Naive thymus-derived CD4-positive, alpha-beta T cell (primary cell): Measurements from ENCODE around the gene COL6A1. TPM values are rescaled to one million over a fixed set of nuclear protein-coding genes. Genes with fewer than 3 reads are reported as not detected.
A peak's percentile ranks its signal among the peaks of the same experiment; 100 is the strongest.
"Not testable (repeated sequence)": the region's sequence is repeated elsewhere in the genome, so short reads cannot be mapped to it uniquely, and the experiment has no call there.

Experiments used
- ATAC-seq: fragments of 150-1000 bp; cut with Tn5 transposase; 2 replicates; pipeline ENCODE4 v1.10.0; 2021; ENCODE audit warnings: mild to moderate bottlenecking, moderate library complexity
- CTCF ChIA-PET: fragments of 350-600 bp; sonication (Branson Sonifier 250); formaldehyde crosslinking; loops from one replicate; lab custom pipeline; 2021; ENCODE audit warnings: antibody characterized with exemption; lab: Charles Lee
- POLR2A ChIA-PET: fragments of 350-600 bp; sonication (Branson Sonifier 250); formaldehyde crosslinking; loops from one replicate; lab custom pipeline; 2021; ENCODE audit warnings: antibody characterized with exemption, inconsistent platforms; lab: Charles Lee
- DNase-seq, 9 donors: peaks; one replicate each; pipeline versions ENCODE4 v3.0.0 to v3.0.0-alpha.2; 2020 to 2022; ENCODE audit warnings: mixed read lengths in 1 of 9
- H3K27ac ChIP-seq: one replicate; pipeline ENCODE4 v1.7.0; 2013; ENCODE audit warnings: mild to moderate bottlenecking, low read depth, low read length, moderate library complexity
- H3K27me3 ChIP-seq, 2 donors: one replicate each; pipeline ENCODE4 v1.7.0; 2013; ENCODE audit warnings: low read length in 2 of 2, mild to moderate bottlenecking in 2 of 2, moderate library complexity in 2 of 2; ENCODE audit not compliant: control insufficient read depth in 2 of 2, insufficient read depth in 2 of 2
- H3K36me3 ChIP-seq, 3 experiments: 1 replicate in 2 of 3; 2 replicates in 1 of 3; pipeline ENCODE4 v1.7.0; 2013; ENCODE audit warnings: low read length in 3 of 3, mild to moderate bottlenecking in 3 of 3, moderate library complexity in 1 of 3; ENCODE audit not compliant: insufficient read depth in 3 of 3, control insufficient read depth in 2 of 3
- H3K4me1 ChIP-seq, 2 donors: one replicate each; pipeline ENCODE4 v1.7.0; 2013; ENCODE audit warnings: low read length in 2 of 2, mild to moderate bottlenecking in 2 of 2, moderate library complexity in 1 of 2; ENCODE audit not compliant: control insufficient read depth in 2 of 2, insufficient read depth in 2 of 2
- H3K4me3 ChIP-seq: 2 replicates; pipeline ENCODE4 v1.7.0; 2013; ENCODE audit warnings: mild to moderate bottlenecking, low read length
- H3K9me3 ChIP-seq, 3 experiments: 1 replicate in 2 of 3; 2 replicates in 1 of 3; pipeline ENCODE4 v1.7.0; 2013; ENCODE audit warnings: low read length in 3 of 3; ENCODE audit not compliant: control insufficient read depth in 2 of 3
- H3K27ac Mint-ChIP-seq, 9 donors: one replicate each; pipeline ENCODE4 v1.8.0; 2020 to 2022; ENCODE audit warnings: mixed read lengths in 9 of 9, mild to moderate bottlenecking in 8 of 9, moderate library complexity in 5 of 9, inconsistent platforms in 2 of 9
- H3K27me3 Mint-ChIP-seq, 5 donors: one replicate each; pipeline ENCODE4 v1.8.0; 2021 to 2022; ENCODE audit warnings: mixed read lengths in 5 of 5, mild to moderate bottlenecking in 1 of 5
- H3K36me3 Mint-ChIP-seq, 5 donors: one replicate each; pipeline ENCODE4 v1.8.0; 2020 to 2022; ENCODE audit warnings: mixed read lengths in 5 of 5, mild to moderate bottlenecking in 3 of 5, inconsistent platforms in 1 of 5
- H3K4me1 Mint-ChIP-seq, 7 donors: one replicate each; pipeline ENCODE4 v1.8.0; 2020 to 2022; ENCODE audit warnings: mixed read lengths in 7 of 7, mild to moderate bottlenecking in 3 of 7, inconsistent platforms in 1 of 7
- H3K4me3 Mint-ChIP-seq, 10 donors: one replicate each; pipeline ENCODE4 v1.8.0; 2020 to 2022; ENCODE audit warnings: mild to moderate bottlenecking in 10 of 10, mixed read lengths in 10 of 10, moderate library complexity in 6 of 10, inconsistent platforms in 2 of 10
- H3K9me3 Mint-ChIP-seq, 11 donors: one replicate each; pipeline ENCODE4 v1.8.0; 2020 to 2022; ENCODE audit warnings: mixed read lengths in 11 of 11, mild to moderate bottlenecking in 4 of 11, inconsistent platforms in 1 of 11, moderate library complexity in 1 of 11
- intact Hi-C, 2 donors: fragments of 100-400 bp; cut with micrococcal nuclease; formaldehyde crosslinking; loops; one replicate each; pipeline ENCODE4 v1.15.1; 2023
- polyA plus RNA-seq, 2 donors: library from polyadenylated mRNA; unstranded; fragments of 300-500 nt; fragmentation: Illumina TruSeq; gene quantifications; one replicate each; pipeline ENCODE4 v1.2.3, GENCODE V29; 2021
- total RNA-seq, 6 experiments: library from RNA in 5 of 6; stranded (reverse) in 5 of 6; gene quantifications; 1 replicate in 5 of 6; 2 replicates in 1 of 6; pipeline ENCODE4 v1.2.3 and lab custom pipeline; 2021 to 2026

Gene COL6A1
- total and polyA plus RNA-seq, 7 experiments from 2014 or later: 0.22 to 17.1 (median 6.0) TPM

DNA sequence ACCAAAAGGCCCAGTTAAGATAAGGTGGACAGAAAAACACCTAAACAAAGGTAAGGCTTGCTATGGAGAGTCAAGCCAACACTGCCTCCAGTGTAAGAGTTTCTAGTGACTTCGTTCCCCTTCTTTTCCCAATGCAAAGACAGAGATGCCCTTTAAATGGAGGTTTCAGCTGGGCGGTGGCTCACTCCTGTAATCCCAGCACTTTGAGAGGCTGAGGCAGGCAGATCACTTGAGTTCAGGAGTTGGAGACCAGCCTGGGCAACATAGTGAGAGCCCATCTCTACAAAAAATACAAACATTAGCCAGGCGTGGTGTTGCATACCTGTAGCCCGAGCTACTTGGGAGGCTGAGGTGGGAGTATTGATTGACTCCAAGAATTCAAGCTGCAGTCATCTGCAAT lies 24.0 kb upstream of the COL6A1 start:
- intact Hi-C loops: no loop called here
- Histone ChIP-seq H3K4me1 (no peaks in the 10 kb centered on the region), H3K27ac (no peak overlapping the region), H3K36me3 (no peaks in the 10 kb centered on the region), H3K27me3 (no peaks in the 10 kb centered on the region), H3K4me3 (no peak overlapping the region), H3K9me3 (peaks cover 0 to 7% (median 0%) of the 10 kb centered on the region in 3 experiments)
- H3K4me3 Mint-ChIP-seq: no peak overlapping the region
- ChIA-PET CTCF (no interaction called here), POLR2A (no interaction called here)
- peaks cover 0 to 17% (median 9%) of the 10 kb centered on the region in 5 donors for H3K36me3 Mint-ChIP-seq
- peaks cover 2 to 24% (median 10%) of the 10 kb centered on the region in 11 donors for H3K9me3 Mint-ChIP-seq
- H3K4me1 Mint-ChIP-seq: peaks cover 4 to 7% (median 4%) of the 10 kb centered on the region in 7 donors
- ATAC-seq: no peak
- DNase-seq: no peak
- peaks cover 7 to 29% (median 20%) of the 10 kb centered on the region in 5 donors for H3K27me3 Mint-ChIP-seq
- H3K27ac Mint-ChIP-seq: no peak overlapping the region

DNA sequence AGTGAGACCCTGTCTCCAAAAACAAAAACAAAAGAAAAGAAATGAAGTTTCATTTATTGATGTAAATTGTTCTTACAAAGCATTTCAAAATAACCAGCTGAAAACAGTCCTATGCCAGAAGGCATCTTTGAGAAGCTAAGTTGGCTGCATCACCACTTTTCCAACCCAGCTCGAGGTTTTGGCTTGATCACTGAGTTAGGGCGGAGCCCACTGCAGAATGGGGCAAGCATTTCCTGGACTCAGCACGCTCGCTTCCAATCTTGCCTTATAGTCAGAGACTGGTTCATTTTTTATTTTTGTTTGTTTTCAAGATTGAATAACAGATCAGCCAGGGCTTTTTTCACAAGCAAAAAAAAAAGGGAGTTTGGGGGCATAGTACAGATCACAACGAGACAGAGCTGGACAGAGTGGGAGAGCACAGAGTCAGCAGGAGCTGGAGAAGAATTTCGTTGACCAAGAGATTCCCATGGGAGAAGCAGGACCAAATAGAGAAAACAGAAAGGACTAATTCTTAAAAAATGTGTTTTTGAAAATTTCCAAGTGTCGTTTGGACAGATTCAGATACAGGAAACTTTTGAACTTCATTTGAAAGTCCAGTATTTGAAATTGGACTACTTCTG lies 23.5 kb upstream of the COL6A1 start:
- peak overlapping the region in 1 of 9 donors; percentile 51 for H3K27ac Mint-ChIP-seq
- DNase-seq (no peak), ATAC-seq (no peak)
- Histone ChIP-seq H3K4me3 (no peak overlapping the region), H3K9me3 (peaks cover 0 to 7% (median 0%) of the 10 kb centered on the region in 3 experiments), H3K27me3 (no peaks in the 10 kb centered on the region), H3K4me1 (no peaks in the 10 kb centered on the region), H3K36me3 (no peaks in the 10 kb centered on the region), H3K27ac (no peak overlapping the region)
- intact Hi-C loops: no loop called here
- H3K9me3 Mint-ChIP-seq: peaks cover 0 to 29% (median 9%) of the 10 kb centered on the region in 11 donors
- ChIA-PET POLR2A (no interaction called here), CTCF (no interaction called here)
- H3K36me3 Mint-ChIP-seq: peaks cover 0 to 17% (median 5%) of the 10 kb centered on the region in 5 donors
- peaks cover 4 to 7% (median 4%) of the 10 kb centered on the region in 7 donors for H3K4me1 Mint-ChIP-seq
- H3K4me3 Mint-ChIP-seq: no peak overlapping the region
- peaks cover 2 to 25% (median 14%) of the 10 kb centered on the region in 5 donors for H3K27me3 Mint-ChIP-seq

DNA sequence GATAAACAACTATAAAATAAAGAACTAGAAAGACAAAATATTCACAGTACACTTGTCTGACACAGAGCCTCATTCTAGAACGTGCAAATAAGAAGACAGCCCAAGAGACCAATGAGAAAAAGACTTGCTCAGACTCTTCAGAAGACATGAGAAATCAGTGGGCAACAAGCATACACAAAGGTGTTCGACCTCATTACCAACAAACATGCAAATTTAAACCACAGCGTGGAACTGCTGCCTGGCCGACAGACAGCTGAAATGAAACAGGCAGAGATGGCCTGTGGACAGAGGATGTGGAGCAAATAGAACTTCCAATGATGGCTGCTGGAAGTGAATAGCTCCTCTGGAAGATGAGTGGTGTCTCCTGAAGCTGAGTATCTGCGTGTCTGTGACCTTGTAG lies 22.4 kb upstream of the COL6A1 start:
- no peaks in the 10 kb centered on the region for H3K4me1 ChIP-seq
- no peak overlapping the region for H3K27ac ChIP-seq
- Mint-ChIP-seq H3K4me1 (peaks cover 4 to 7% (median 4%) of the 10 kb centered on the region in 7 donors), H3K36me3 (peaks cover 0 to 21% (median 6%) of the 10 kb centered on the region in 5 donors), H3K27me3 (peaks cover 0 to 27% (median 13%) of the 10 kb centered on the region in 5 donors), H3K4me3 (no peak overlapping the region), H3K9me3 (peaks cover 4 to 40% (median 11%) of the 10 kb centered on the region in 11 donors), H3K27ac (no peak overlapping the region)
- CTCF ChIA-PET: no interaction called here
- ATAC-seq (no peak), DNase-seq (no peak)
- no peaks in the 10 kb centered on the region for H3K27me3 ChIP-seq
- POLR2A ChIA-PET: no interaction called here
- no peak overlapping the region for H3K4me3 ChIP-seq
- peaks cover 0 to 9% (median 0%) of the 10 kb centered on the region in 3 experiments for H3K9me3 ChIP-seq
- intact Hi-C loops: no loop called here
- no peaks in the 10 kb centered on the region for H3K36me3 ChIP-seq

DNA sequence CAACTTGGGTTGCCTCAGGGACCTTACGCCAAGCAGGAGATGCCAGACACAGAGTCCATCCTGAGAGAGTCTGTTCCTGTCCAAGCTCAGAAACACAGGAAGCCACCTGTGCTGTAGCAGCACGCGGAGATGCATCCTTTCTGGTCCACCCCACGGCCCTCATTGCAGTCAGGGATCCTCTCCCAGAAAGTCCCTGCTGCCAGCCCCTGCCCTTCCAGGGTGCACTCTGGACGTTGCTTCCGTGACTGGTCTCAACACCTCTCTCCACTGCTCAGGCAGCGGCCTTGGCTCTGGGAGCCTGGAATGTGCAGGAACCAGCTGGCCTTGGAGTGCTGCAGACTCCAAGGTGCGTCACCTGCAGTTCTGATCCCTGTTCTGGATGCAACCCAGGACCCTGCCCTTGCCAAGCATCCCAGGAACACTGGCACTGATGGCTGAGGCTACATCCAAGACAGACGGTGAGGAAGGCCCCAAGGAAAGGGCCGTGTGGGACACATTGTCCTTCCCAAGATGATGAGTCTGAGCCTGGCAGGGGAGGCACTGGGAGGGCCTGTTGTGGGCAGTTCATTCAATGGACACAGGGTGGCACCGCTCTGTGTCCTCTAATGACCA lies 21.7 kb upstream of the COL6A1 start:
- peaks cover 0 to 15% (median 0%) of the 10 kb centered on the region in 3 experiments for H3K9me3 ChIP-seq
- peaks cover 4 to 44% (median 12%) of the 10 kb centered on the region in 11 donors for H3K9me3 Mint-ChIP-seq
- no peak overlapping the region for H3K4me3 ChIP-seq
- H3K4me1 ChIP-seq: no peaks in the 10 kb centered on the region
- DNase-seq: no peak
- H3K27me3 ChIP-seq: no peaks in the 10 kb centered on the region
- H3K27ac Mint-ChIP-seq: no peak overlapping the region
- H3K4me3 Mint-ChIP-seq: no peak overlapping the region
- peaks cover 0 to 27% (median 13%) of the 10 kb centered on the region in 5 donors for H3K27me3 Mint-ChIP-seq
- no peak overlapping the region for H3K27ac ChIP-seq
- no peak for ATAC-seq
- no peaks in the 10 kb centered on the region for H3K36me3 ChIP-seq
- H3K4me1 Mint-ChIP-seq: peaks cover 4 to 7% (median 4%) of the 10 kb centered on the region in 7 donors
- ChIA-PET CTCF (no interaction called here), POLR2A (no interaction called here)
- intact Hi-C loops: no loop called here
- peaks cover 0 to 24% (median 8%) of the 10 kb centered on the region in 5 donors for H3K36me3 Mint-ChIP-seq

DNA sequence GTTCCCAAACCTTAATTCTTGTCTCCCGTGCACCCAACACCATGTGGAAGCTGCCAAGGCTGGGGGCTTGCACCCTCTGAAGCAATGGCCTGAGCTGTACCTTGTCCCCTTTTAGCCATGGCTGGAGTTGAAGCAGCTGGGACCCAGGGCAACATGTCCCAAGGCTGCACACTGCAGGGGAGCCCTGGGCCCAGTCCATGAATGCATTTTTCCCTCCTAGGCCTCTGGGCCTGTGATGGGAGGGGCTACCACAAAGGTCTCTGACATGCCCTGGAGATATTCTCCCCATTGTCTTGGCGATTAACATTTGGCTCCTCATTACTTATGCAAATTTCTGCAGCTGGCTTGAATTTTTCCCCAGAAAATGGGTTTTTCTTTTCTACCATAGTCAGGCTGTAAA lies 20.2 kb upstream of the COL6A1 start:
- peaks cover 0 to 25% (median 13%) of the 10 kb centered on the region in 5 donors for H3K27me3 Mint-ChIP-seq
- peaks cover 0 to 24% (median 8%) of the 10 kb centered on the region in 5 donors for H3K36me3 Mint-ChIP-seq
- ATAC-seq, DNase-seq, H3K27me3 ChIP-seq, CTCF ChIA-PET, H3K4me1 Mint-ChIP-seq, H3K4me1 ChIP-seq, POLR2A ChIA-PET, H3K4me3 Mint-ChIP-seq, H3K27ac ChIP-seq, H3K27ac Mint-ChIP-seq, intact Hi-C loops, H3K4me3 ChIP-seq, H3K36me3 ChIP-seq: not testable (repeated sequence)
- H3K9me3 ChIP-seq: peaks cover 0 to 17% (median 0%) of the 10 kb centered on the region in 3 experiments
- H3K9me3 Mint-ChIP-seq: peaks cover 6 to 52% (median 16%) of the 10 kb centered on the region in 11 donors

DNA sequence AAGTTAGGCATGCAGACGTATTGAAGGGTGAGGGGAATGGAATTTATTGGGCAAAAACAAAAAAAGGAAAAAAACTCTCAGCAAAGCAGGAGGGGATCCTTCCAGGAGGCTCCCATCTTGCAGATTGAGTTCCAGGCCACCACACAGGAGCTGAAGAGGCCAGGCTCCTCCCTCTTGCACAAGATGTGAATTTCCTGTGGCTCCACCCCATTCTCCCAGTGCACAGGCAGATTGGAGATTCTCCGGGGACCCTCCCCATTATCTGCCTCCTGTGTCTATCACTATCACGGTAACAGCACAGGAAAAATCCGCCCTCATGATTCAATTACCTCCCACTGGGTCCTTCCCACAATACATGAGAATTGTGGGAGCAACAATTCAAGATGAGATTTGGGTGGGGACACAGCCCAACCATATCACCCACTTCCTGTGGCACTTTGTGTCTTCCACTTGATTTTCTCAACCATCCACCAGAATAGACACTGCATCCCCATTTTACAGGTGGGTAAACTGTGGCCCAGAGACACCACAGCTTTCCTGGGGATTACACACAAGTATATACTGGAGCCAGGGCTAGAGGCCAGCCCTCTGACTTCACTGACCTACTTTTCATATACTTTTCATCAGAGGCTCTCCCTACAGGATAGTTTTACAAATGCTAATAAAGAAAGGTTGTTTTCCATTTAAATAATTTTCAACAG lies 18.9 kb upstream of the COL6A1 start:
- ChIA-PET CTCF (no interaction called here), POLR2A (interaction anchor here (0.6 kb wide), 2 partner anchors 134 to 811 kb away, joined by 3 to 4 read pairs; no protein-coding TSS in a partner anchor)
- peaks cover 6 to 52% (median 16%) of the 10 kb centered on the region in 11 donors for H3K9me3 Mint-ChIP-seq
- H3K27me3 Mint-ChIP-seq: peaks cover 0 to 22% (median 13%) of the 10 kb centered on the region in 5 donors
- H3K9me3 ChIP-seq: peaks cover 0 to 17% (median 0%) of the 10 kb centered on the region in 3 experiments
- H3K4me3 Mint-ChIP-seq: no peak overlapping the region
- no peaks in the 10 kb centered on the region for H3K4me1 ChIP-seq
- H3K27ac ChIP-seq: no peak overlapping the region
- DNase-seq: no peak
- peaks cover 4 to 7% (median 4%) of the 10 kb centered on the region in 7 donors for H3K4me1 Mint-ChIP-seq
- peak overlapping the region in 1 of 9 donors; percentile 26 for H3K27ac Mint-ChIP-seq
- H3K4me3 ChIP-seq: no peak overlapping the region
- no peak for ATAC-seq
- no peaks in the 10 kb centered on the region for H3K36me3 ChIP-seq
- peaks cover 0 to 24% (median 8%) of the 10 kb centered on the region in 5 donors for H3K36me3 Mint-ChIP-seq
- intact Hi-C loops: no loop called here
- H3K27me3 ChIP-seq: peaks cover 0 to 3% of the 10 kb centered on the region in 2 donors
